ENCODE measurements around the gene NUMBL.

Gene NUMBL

GRCh38 chr19:40704491-40705361, 14.3 kb upstream of the NUMBL start:
- no peak for TF ChIP-seq CTCF (conservative IDR thresholded peaks at IDR 0.05; ENCODE audit: low read depth, low read length)
- no peak overlapping the region for H3K4me3 ChIP-seq (ENCODE audit: low read length)
- DNase-seq (ENCODE audit: low read depth) = no peak

- H3K4me3 ChIP-seq (ENCODE audit: low read length) = no peak overlapping the region
- no peak for TF ChIP-seq CTCF (conservative IDR thresholded peaks at IDR 0.05; ENCODE audit: low read depth, low read length)
- no peak for DNase-seq (ENCODE audit: low read depth)
Observed at GRCh38 chr19:40703029-40703755, 12.7 kb upstream of the NUMBL start.

- peak; percentile 67 for TF ChIP-seq CTCF (conservative IDR thresholded peaks at IDR 0.05; ENCODE audit: low read depth, low read length)
- H3K4me3 ChIP-seq (ENCODE audit: low read length) = no peak overlapping the region
- DNase-seq (ENCODE audit: low read depth) = no peak
Observed at GRCh38 chr19:40702337-40703012, 12.0 kb upstream of the NUMBL start.

GRCh38 chr19:40701758-40702157, 11.3 kb upstream of the NUMBL start:
- H3K4me3 ChIP-seq (ENCODE audit: low read length) = no peak overlapping the region
- no peak for DNase-seq (ENCODE audit: low read depth)
- TF ChIP-seq CTCF (conservative IDR thresholded peaks at IDR 0.05; ENCODE audit: low read depth, low read length) = no peak

- no peak for DNase-seq (ENCODE audit: low read depth)
- TF ChIP-seq CTCF (conservative IDR thresholded peaks at IDR 0.05; ENCODE audit: low read depth, low read length) = no peak
- H3K4me3 ChIP-seq (ENCODE audit: low read length) = no peak overlapping the region
Observed at GRCh38 chr19:40700083-40700482, 9.6 kb upstream of the NUMBL start.

GRCh38 chr19:40697007-40697406, 6.6 kb upstream of the NUMBL start:
- no peak for DNase-seq (ENCODE audit: low read depth)
- no peak for TF ChIP-seq CTCF (conservative IDR thresholded peaks at IDR 0.05; ENCODE audit: low read depth, low read length)
- no peak overlapping the region for H3K4me3 ChIP-seq (ENCODE audit: low read length)
